ENCODE results near the gene TRAF3.
A peak's percentile ranks its signal among the peaks of the same experiment; 100 is the strongest.

Gene TRAF3

DNA sequence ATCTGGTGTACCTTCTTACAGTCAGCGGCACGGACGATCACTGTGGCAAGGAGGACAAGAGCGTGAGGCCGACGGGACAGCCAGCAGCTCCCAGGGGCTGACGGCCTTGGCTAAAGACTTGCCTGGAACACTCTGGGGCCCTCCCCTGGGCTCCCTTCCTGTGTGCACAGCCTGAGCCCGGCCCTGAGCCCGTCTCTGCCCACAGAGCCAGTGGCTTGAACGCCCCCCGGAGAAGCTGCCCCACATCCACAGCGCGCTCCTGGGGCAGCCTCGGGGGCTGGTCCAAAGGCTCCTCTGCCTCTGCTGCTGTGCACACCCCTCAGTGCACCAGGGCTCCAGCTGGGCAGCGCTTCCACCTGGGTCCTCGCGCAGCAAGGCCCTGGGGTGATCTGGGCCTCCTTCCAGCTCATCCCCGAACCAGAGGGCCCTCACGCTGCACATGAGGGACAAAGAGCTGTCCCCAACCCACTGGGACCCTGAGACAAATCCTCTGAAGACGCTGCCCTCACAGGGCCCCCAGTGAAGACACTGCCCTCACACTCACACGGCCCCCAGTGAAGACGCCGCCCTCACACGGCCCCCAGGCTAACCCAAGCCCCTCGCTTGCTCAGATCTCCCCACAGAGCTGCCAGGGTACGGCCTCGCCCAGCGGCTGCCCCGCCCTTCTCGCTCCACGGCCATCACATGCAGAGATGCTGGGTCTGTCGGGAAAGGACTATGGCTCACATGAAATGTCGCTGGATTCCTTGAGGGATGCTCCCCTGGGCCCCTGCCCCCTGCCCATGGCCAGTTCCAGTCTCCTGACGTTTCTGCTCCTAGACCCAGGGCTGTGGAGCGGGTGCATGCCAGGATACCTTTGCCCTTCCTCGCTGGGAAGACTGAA lies 167.4 kb downstream of the TRAF3 start:
- Histone ChIP-seq H3K36me3 (ENCODE audit: low read depth) (peaks cover 87% of the 10 kb centered on the region), H3K4me1 (ENCODE audit: insufficient read depth, poor library complexity, severe bottlenecking) (no peaks in the 10 kb centered on the region), H3K9me3 (ENCODE audit: severe bottlenecking) (no peaks in the 10 kb centered on the region), H3K27me3 (ENCODE audit: insufficient read depth, poor library complexity, severe bottlenecking) (no peaks in the 10 kb centered on the region), H3K4me3 (ENCODE audit: severe bottlenecking) (no peak overlapping the region), H3K27ac (ENCODE audit: poor library complexity, severe bottlenecking) (no peak overlapping the region)
- TF ChIP-seq, protein P1, sequence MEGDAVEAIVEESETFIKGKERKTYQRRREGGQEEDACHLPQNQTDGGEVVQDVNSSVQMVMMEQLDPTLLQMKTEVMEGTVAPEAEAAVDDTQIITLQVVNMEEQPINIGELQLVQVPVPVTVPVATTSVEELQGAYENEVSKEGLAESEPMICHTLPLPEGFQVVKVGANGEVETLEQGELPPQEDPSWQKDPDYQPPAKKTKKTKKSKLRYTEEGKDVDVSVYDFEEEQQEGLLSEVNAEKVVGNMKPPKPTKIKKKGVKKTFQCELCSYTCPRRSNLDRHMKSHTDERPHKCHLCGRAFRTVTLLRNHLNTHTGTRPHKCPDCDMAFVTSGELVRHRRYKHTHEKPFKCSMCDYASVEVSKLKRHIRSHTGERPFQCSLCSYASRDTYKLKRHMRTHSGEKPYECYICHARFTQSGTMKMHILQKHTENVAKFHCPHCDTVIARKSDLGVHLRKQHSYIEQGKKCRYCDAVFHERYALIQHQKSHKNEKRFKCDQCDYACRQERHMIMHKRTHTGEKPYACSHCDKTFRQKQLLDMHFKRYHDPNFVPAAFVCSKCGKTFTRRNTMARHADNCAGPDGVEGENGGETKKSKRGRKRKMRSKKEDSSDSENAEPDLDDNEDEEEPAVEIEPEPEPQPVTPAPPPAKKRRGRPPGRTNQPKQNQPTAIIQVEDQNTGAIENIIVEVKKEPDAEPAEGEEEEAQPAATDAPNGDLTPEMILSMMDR (IDR thresholded peaks at IDR 0.05; ENCODE audit: poor library complexity, severe bottlenecking) = no peak
- peak; percentile 4; the same call in 1 of the 3 replicates for ATAC-seq (ENCODE audit: low read depth)
- peak; percentile 65 for DNase-seq (ENCODE audit: low spot score)

DNA sequence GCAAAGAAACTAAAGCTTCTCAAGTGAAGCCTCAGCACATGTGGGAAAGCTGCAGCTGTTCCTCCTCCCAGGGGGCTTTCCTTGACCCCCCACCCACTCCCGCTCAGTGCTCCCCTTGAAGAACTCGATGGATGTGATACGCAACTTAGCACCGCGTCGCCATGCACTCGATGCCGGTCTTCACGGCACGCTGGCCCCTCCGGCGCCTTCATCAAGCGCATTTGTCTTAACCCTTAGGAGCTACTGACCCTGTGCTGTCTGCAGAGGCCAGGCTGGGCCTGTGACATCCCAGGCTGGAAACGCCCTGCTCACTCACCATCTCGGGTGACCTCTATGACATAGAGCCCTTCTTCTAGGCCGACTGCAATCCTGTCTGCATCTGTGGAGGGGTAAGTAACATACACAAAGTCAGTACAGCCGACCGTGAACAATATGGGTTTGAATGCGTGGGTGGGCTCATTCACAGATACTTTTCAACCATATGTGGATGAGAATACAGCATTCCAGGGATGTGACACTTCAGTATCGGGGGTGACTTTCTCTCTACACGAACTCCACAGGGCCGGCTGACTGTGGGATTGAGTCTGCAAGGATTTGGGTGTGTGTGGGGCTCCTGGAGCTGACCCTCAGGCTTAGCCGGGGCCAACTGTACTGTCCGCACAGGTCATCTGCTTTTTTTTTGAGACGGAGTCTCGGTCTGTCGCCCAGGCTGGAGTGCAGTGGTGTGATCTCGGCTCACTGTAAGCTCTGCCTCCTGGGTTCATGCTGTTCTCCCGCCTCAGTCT lies 168.3 kb downstream of the TRAF3 start:
- Histone ChIP-seq H3K4me3 (ENCODE audit: severe bottlenecking) (no peak overlapping the region), H3K27me3 (ENCODE audit: insufficient read depth, poor library complexity, severe bottlenecking) (no peaks in the 10 kb centered on the region), H3K27ac (ENCODE audit: poor library complexity, severe bottlenecking) (no peak overlapping the region), H3K36me3 (ENCODE audit: low read depth) (peaks cover 88% of the 10 kb centered on the region), H3K9me3 (ENCODE audit: severe bottlenecking) (no peaks in the 10 kb centered on the region), H3K4me1 (ENCODE audit: insufficient read depth, poor library complexity, severe bottlenecking) (no peaks in the 10 kb centered on the region)
- DNase-seq (ENCODE audit: low spot score) (no peak), ATAC-seq (ENCODE audit: low read depth) (no peak)
- TF ChIP-seq, protein P1 (IDR thresholded peaks at IDR 0.05; ENCODE audit: poor library complexity, severe bottlenecking) = no peak

DNA sequence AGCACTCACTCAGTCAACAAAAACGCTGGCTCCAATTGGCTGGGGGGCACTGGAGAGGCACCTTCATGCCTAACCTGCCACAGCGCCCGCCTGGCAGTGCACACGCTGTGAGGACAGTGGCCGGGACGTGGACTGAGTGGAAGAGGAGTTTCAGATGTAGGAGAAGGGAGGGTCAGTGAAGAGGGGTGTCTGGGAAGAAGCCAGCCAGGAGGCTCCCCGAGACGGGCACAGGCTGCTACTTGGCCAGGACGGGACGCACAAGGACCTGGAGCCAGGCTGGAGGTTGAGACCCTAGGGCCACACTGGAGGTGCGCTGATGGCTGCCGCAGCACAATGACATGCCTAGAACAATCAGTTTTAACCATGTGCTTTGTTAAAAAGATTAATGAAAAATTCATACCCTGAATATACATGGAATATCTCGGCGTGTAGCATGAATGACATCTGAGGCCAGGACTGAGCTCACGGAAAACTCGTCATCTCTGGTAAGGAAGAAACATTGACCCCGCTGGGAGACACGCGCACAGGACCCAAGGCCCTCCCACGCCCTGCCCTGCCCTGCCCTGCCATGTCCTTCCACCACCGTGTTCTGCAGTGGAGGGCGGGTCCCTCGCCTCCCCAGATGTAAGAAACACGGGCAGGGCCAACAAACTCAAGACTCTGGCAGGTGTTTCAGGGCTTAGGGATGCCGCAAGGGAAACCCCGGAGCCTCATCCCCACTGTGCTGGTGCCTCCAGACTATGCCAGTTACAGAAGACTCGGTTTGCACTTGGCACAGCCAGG lies 170.3 kb downstream of the TRAF3 start:
- Histone ChIP-seq H3K36me3 (ENCODE audit: low read depth) (peaks cover 92% of the 10 kb centered on the region), H3K27ac (ENCODE audit: poor library complexity, severe bottlenecking) (no peak overlapping the region), H3K27me3 (ENCODE audit: insufficient read depth, poor library complexity, severe bottlenecking) (no peaks in the 10 kb centered on the region), H3K9me3 (ENCODE audit: severe bottlenecking) (no peaks in the 10 kb centered on the region), H3K4me1 (ENCODE audit: insufficient read depth, poor library complexity, severe bottlenecking) (no peaks in the 10 kb centered on the region), H3K4me3 (ENCODE audit: severe bottlenecking) (no peak overlapping the region)
- TF ChIP-seq, protein P1 (IDR thresholded peaks at IDR 0.05; ENCODE audit: poor library complexity, severe bottlenecking) = no peak
- ATAC-seq (ENCODE audit: low read depth) (no peak), DNase-seq (ENCODE audit: low spot score) (peak; percentile 56)

DNA sequence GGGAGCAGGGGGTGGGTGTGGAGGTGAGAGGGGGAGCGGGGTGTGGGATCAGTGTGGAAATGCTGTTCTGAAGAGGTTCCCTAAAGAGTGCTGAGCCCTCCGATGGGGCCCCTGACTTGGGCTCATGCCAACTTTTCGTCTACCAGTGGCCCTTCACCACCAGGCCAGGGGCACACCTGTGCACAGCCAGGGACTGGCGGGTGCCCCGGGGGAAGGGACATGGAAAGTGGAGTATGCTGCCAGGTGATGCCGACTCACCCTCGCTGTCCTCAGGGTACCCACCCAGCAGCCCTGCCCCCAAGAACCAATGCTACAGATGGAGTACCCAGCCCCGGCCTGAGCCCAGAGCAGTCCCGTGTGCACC lies 171.4 kb downstream of the TRAF3 start:
- H3K4me1 ChIP-seq (ENCODE audit: insufficient read depth, poor library complexity, severe bottlenecking) = no peaks in the 10 kb centered on the region
- H3K27me3 ChIP-seq (ENCODE audit: insufficient read depth, poor library complexity, severe bottlenecking) = no peaks in the 10 kb centered on the region
- DNase-seq (ENCODE audit: low spot score) (peak; percentile 69), ATAC-seq (ENCODE audit: low read depth) (no peak; the same call in 2 of the 3 replicates)
- peaks cover 92% of the 10 kb centered on the region for H3K36me3 ChIP-seq (ENCODE audit: low read depth)
- H3K27ac ChIP-seq (ENCODE audit: poor library complexity, severe bottlenecking) = no peak overlapping the region
- no peaks in the 10 kb centered on the region for H3K9me3 ChIP-seq (ENCODE audit: severe bottlenecking)
- no peak overlapping the region for H3K4me3 ChIP-seq (ENCODE audit: severe bottlenecking)
- TF ChIP-seq, protein P1 (IDR thresholded peaks at IDR 0.05; ENCODE audit: poor library complexity, severe bottlenecking) = no peak
